SK-N-SH (cell line): ENCODE data around the gene ESYT3. TPM values are rescaled to one million over a fixed set of nuclear protein-coding genes. Genes with fewer than 3 reads are reported as not detected.

Experiments
- CTCF ChIA-PET: fragments of 300-600, 350-600 bp; formaldehyde crosslinking; extraction: SDS; loops from one replicate; lab custom pipeline; 2021; lab: Yijun Ruan, JAX
- POLR2A ChIA-PET: fragments of 350-600 bp; sonication (Branson Sonifier 250); formaldehyde crosslinking; extraction: SDS; loops from one replicate; lab custom pipeline; 2020; ENCODE audit warnings: antibody characterized with exemption, inconsistent platforms; lab: Yijun Ruan, JAX
- DNase-seq: peaks from one replicate; pipeline ENCODE4 v3.0.0; 2012
- H2AFZ ChIP-seq: fragments of 200-600 bp; sonication (generic); 2 replicates; pipeline ENCODE4 v1.8.1; 2016; ENCODE audit warnings: antibody characterized with exemption, mild to moderate bottlenecking, low read depth
- H3F3A ChIP-seq: fragments of 200-600 bp; sonication (generic); replicated peaks from 2 replicates; pipeline ENCODE3; 2016; ENCODE audit warnings: antibody characterized with exemption, mild to moderate bottlenecking; ENCODE audit not compliant: insufficient read depth
- H3K27ac ChIP-seq, 2 experiments: fragments of 200-500 bp in 1 of 2; fragments of 200-600 bp in 1 of 2; sonication (Bioruptor generic) in 1 of 2; sonication (generic), shearing (Covaris generic) in 1 of 2; 2 replicates each; pipeline versions ENCODE4 v1.5.1 to v1.6.1; 2014 to 2016; ENCODE audit warnings: low read depth in 2 of 2, inconsistent platforms in 1 of 2, low read length in 1 of 2, mild to moderate bottlenecking in 1 of 2, mixed read lengths in 1 of 2
- H3K27me3 ChIP-seq: fragments of 200-600 bp; sonication (generic), shearing (Covaris generic); 2 replicates; pipeline ENCODE4 v1.6.1; 2016; ENCODE audit warnings: mixed run types; ENCODE audit not compliant: insufficient read depth
- H3K36me3 ChIP-seq, 2 experiments: fragments of 200-500 bp in 1 of 2; fragments of 200-600 bp in 1 of 2; sonication (Bioruptor generic) in 1 of 2; sonication (generic) in 1 of 2; replicated peaks in 1 of 2; 2 replicates each; pipeline versions ENCODE3 to v1.5.1; 2014 to 2016; ENCODE audit warnings: low read length in 1 of 2, mild to moderate bottlenecking in 1 of 2; ENCODE audit not compliant: insufficient read depth in 2 of 2, control insufficient read depth in 1 of 2
- H3K4me1 ChIP-seq, 2 experiments: fragments of 200-500 bp in 1 of 2; fragments of 200-600 bp in 1 of 2; sonication (Bioruptor generic) in 1 of 2; sonication (generic), shearing (Covaris generic) in 1 of 2; 2 replicates each; pipeline versions ENCODE4 v1.5.1 to v1.6.1; 2014 to 2016; ENCODE audit warnings: low read depth in 1 of 2, low read length in 1 of 2, mixed run types in 1 of 2; ENCODE audit not compliant: insufficient read depth in 2 of 2, control insufficient read depth in 1 of 2
- H3K4me2 ChIP-seq: fragments of 200-600 bp; sonication (generic), shearing (Covaris generic); 2 replicates; pipeline ENCODE4 v1.6.1; 2017; ENCODE audit warnings: mixed run types
- H3K4me3 ChIP-seq, 2 experiments: fragments of 200-500 bp in 1 of 2; fragments of 200-600 bp in 1 of 2; sonication (Bioruptor generic) in 1 of 2; sonication (generic), shearing (Covaris generic) in 1 of 2; 2 replicates each; pipeline versions ENCODE4 v1.5.1 to v1.8.1; 2014 to 2016; ENCODE audit warnings: low read depth in 2 of 2, inconsistent platforms in 1 of 2, low read length in 1 of 2, mild to moderate bottlenecking in 1 of 2, mixed read lengths in 1 of 2, moderate library complexity in 1 of 2
- H3K79me2 ChIP-seq: fragments of 200-600 bp; sonication (generic); 2 replicates; pipeline ENCODE4 v1.8.1; 2017; ENCODE audit warnings: mild to moderate bottlenecking; ENCODE audit not compliant: insufficient read depth
- H3K9ac ChIP-seq: fragments of 200-600 bp; sonication (generic); 2 replicates; pipeline ENCODE4 v1.6.1; 2017; ENCODE audit warnings: mixed run types
- H3K9me2 ChIP-seq: fragments of 200-600 bp; sonication (generic); 2 replicates; pipeline ENCODE4 v1.6.1; 2017; ENCODE audit warnings: mixed run types
- H3K9me3 ChIP-seq: fragments of 200-600 bp; sonication (generic); 2 replicates; pipeline ENCODE4 v1.6.1; 2017; ENCODE audit warnings: mixed run types, mild to moderate bottlenecking, moderate library complexity
- H4K20me1 ChIP-seq: fragments of 200-600 bp; sonication (generic); 2 replicates; pipeline ENCODE4 v1.6.1; 2017; ENCODE audit warnings: mild to moderate bottlenecking, mixed run types; ENCODE audit not compliant: insufficient read depth
- EP300 ChIP-seq, 2 experiments: IDR thresholded peaks; 2 replicates each; pipeline versions ENCODE4 v1.4.0 to v1.6.1; 2012; ENCODE audit warnings: borderline replicate concordance in 1 of 2, low read depth in 1 of 2, low read length in 1 of 2
- FOSL2 ChIP-seq: IDR thresholded peaks from 2 replicates; pipeline ENCODE4 v1.4.0; 2012; ENCODE audit warnings: low read depth, mild to moderate bottlenecking, moderate library complexity, borderline replicate concordance
- FOXJ3 ChIP-seq: sonication (generic); formaldehyde crosslinking; IDR thresholded peaks from 2 replicates; pipeline ENCODE4 v1.5.1; 2020; ENCODE audit warnings: mild to moderate bottlenecking, missing genetic modification reagents
- FOXM1 ChIP-seq: IDR thresholded peaks from 2 replicates; pipeline ENCODE4 v1.4.0; 2012; ENCODE audit warnings: low read depth, mild to moderate bottlenecking
- GABPA ChIP-seq: IDR thresholded peaks from 2 replicates; pipeline ENCODE4 v1.4.0; 2012; ENCODE audit warnings: low read depth, mild to moderate bottlenecking
- GATA2 ChIP-seq: sonication (generic); formaldehyde crosslinking; IDR thresholded peaks from 2 replicates; pipeline ENCODE4 v1.5.0; 2020; ENCODE audit warnings: mild to moderate bottlenecking, missing genetic modification reagents
- NRF1 ChIP-seq: IDR thresholded peaks from 2 replicates; pipeline ENCODE4 v1.6.1; 2012; ENCODE audit warnings: low read depth, mild to moderate bottlenecking, low read length
- POLR2AphosphoS5 ChIP-seq: IDR thresholded peaks from 2 replicates; pipeline ENCODE4 v1.6.1; 2012; ENCODE audit warnings: low read depth, low read length
- RAD21 ChIP-seq: IDR thresholded peaks from 2 replicates; pipeline ENCODE4 v1.6.1; 2012; ENCODE audit warnings: mild to moderate bottlenecking, low read length
- RCOR1 ChIP-seq: fragments of 150-350 bp; IDR thresholded peaks from 2 replicates; pipeline ENCODE4 v1.6.1; 2017; ENCODE audit warnings: antibody characterized with exemption, low read length
- REST ChIP-seq: IDR thresholded peaks from 2 replicates; pipeline ENCODE4 v1.6.1; 2012; ENCODE audit warnings: mild to moderate bottlenecking, low read depth, low read length, moderate library complexity
- RFX5 ChIP-seq: IDR thresholded peaks from 2 replicates; pipeline ENCODE4 v1.6.1; 2012; ENCODE audit warnings: mild to moderate bottlenecking, improper control_type of control experiment, low read length
- USF1 ChIP-seq: IDR thresholded peaks from 2 replicates; pipeline ENCODE4 v1.4.0; 2012; ENCODE audit warnings: low read depth, borderline replicate concordance
- YY1 ChIP-seq: IDR thresholded peaks from 2 replicates; pipeline ENCODE4 v1.4.0; 2012; ENCODE audit warnings: low read depth, mild to moderate bottlenecking
- WGBS: methylation state at CpG from one replicate; pipeline ENCODE4 v1.1.6; 2017; ENCODE audit warnings: low lambda C conversion rate; 5-methylcytosine and 5-hydroxymethylcytosine counted together
- polyA plus RNA-seq, 3 experiments: library from polyadenylated mRNA; depleted of rRNA; stranded (reverse); fragments of >200 nt; gene quantifications; 2 replicates each; pipeline ENCODE4 v1.2.3, GENCODE V29; 2012
- TF ChIP-seq, protein P1 (sequence below): fragments of 200-600 bp; sonication (generic); IDR thresholded peaks from 2 replicates; pipeline ENCODE4 v1.6.1; 2017; ENCODE audit warnings: antibody characterized with exemption, mild to moderate bottlenecking, moderate library complexity
- TF ChIP-seq, protein P2 (sequence below): IDR thresholded peaks from 2 replicates; pipeline ENCODE4 v1.4.0; 2012; ENCODE audit warnings: low read depth, borderline replicate concordance

Gene ESYT3
- polyA plus RNA-seq, 1 of the 3 experiments (the other 2 are of a cell fraction): 0.33 TPM

DNA sequence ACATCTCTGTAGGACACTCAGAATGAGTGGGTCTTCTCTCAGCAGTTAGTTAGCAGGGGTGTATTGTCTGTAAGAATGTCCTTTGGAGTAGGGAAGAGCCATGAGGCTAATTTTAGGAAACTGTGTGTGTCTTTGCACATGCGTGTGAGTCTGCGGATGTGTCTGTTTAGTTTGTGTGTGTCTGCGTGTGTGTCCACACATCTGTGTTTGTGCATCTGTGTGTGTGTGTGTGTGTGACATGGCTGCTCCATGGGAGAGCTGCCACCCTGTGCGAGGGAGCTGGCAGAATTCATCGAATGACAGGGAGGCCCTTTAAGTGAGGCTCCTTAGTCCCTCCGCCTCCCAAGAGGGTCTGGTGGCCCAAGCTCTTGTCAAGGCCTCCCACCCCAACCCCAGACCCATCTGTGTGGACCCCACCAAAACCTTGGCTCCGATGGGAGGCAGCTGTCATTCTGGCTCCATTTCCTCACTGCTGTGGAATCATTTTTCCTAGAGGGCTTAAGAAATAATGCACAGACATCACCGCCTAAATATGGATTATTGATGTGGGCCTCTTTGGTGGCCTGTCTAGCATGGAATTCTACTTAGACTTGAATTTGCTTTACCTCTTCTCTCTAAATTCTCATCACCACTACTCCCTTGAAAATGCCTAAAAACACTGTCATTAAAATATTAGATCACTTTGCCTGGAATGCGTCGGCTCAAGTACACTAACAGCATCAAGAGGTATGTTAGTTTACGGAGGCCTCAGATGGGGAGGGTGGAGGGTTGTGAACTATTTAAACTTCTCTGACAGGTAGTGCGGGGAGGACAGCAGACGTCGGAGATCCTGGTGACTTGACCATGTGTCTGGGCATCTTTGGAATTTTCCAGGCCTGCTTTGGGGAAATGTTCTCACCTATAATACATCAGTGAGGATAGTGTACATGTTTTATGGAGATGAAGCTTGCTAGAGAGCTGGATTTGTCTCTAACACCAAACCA lies 9.4 kb downstream of the ESYT3 start:
- WGBS: 95% methylated on average over 12 of the region's 14 CpGs
- no peaks in the 10 kb centered on the region for H4K20me1 ChIP-seq
- H3K4me1 ChIP-seq: peaks cover 0 to 22% of the 10 kb centered on the region in 2 experiments
- H3K27me3 ChIP-seq: no peaks in the 10 kb centered on the region
- no peak overlapping the region for H3K27ac ChIP-seq
- H3K79me2 ChIP-seq: no peaks in the 10 kb centered on the region
- no peak for DNase-seq
- CTCF ChIA-PET: interaction anchor here (0.6 to 1.4 kb wide), 4 partner anchors 9 to 481 kb away, joined by 3 read pairs; partner anchors contain the start of gene ESYT3
- H3K9ac ChIP-seq: no peak overlapping the region
- TF ChIP-seq RCOR1 (no peak), FOXJ3 (no peak), POLR2AphosphoS5 (no peak), YY1 (no peak), RFX5 (no peak), USF1 (no peak), GATA2 (no peak), EP300 (IDR thresholded peaks at IDR 0.05; ENCODE audit: borderline replicate concordance in 1 of 2, low read depth in 1 of 2, low read length in 1 of 2) (no peak), RAD21 (no peak), GABPA (no peak), FOSL2 (no peak), FOXM1 (no peak), NRF1 (no peak), REST (no peak)
- TF ChIP-seq, protein P1, sequence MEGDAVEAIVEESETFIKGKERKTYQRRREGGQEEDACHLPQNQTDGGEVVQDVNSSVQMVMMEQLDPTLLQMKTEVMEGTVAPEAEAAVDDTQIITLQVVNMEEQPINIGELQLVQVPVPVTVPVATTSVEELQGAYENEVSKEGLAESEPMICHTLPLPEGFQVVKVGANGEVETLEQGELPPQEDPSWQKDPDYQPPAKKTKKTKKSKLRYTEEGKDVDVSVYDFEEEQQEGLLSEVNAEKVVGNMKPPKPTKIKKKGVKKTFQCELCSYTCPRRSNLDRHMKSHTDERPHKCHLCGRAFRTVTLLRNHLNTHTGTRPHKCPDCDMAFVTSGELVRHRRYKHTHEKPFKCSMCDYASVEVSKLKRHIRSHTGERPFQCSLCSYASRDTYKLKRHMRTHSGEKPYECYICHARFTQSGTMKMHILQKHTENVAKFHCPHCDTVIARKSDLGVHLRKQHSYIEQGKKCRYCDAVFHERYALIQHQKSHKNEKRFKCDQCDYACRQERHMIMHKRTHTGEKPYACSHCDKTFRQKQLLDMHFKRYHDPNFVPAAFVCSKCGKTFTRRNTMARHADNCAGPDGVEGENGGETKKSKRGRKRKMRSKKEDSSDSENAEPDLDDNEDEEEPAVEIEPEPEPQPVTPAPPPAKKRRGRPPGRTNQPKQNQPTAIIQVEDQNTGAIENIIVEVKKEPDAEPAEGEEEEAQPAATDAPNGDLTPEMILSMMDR: no peak
- TF ChIP-seq, protein P2, sequence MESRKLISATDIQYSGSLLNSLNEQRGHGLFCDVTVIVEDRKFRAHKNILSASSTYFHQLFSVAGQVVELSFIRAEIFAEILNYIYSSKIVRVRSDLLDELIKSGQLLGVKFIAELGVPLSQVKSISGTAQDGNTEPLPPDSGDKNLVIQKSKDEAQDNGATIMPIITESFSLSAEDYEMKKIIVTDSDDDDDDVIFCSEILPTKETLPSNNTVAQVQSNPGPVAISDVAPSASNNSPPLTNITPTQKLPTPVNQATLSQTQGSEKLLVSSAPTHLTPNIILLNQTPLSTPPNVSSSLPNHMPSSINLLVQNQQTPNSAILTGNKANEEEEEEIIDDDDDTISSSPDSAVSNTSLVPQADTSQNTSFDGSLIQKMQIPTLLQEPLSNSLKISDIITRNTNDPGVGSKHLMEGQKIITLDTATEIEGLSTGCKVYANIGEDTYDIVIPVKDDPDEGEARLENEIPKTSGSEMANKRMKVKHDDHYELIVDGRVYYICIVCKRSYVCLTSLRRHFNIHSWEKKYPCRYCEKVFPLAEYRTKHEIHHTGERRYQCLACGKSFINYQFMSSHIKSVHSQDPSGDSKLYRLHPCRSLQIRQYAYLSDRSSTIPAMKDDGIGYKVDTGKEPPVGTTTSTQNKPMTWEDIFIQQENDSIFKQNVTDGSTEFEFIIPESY: no peak
- TF ChIP-seq, all 33 proteins: peak for 0
- Histone ChIP-seq H3K4me2 (no peak overlapping the region), H3K9me2 (no peaks in the 10 kb centered on the region), H3K4me3 (no peak overlapping the region), H2AFZ (no peak overlapping the region), H3F3A (peaks cover 11% of the 10 kb centered on the region), H3K9me3 (no peaks in the 10 kb centered on the region), H3K36me3 (no peaks in the 10 kb centered on the region)
- POLR2A ChIA-PET: no interaction called here
